B cell (primary cell): Measurements from ENCODE around the gene METAP2.

Source experiments
- EZH2 ChIP-seq: IDR thresholded peaks from 2 replicates; pipeline ENCODE4 v1.6.1; 2012; ENCODE audit warnings: borderline replicate concordance, low read depth, mild to moderate bottlenecking, moderate library complexity, low read length; ENCODE audit not compliant: insufficient read depth, poor library complexity, severe bottlenecking
- TF ChIP-seq, protein P1 (sequence below): fragments of 200-600 bp; IDR thresholded peaks from one replicate; pipeline ENCODE4 v1.8.0; 2022; ENCODE audit warnings: antibody characterized with exemption, mild to moderate bottlenecking

- no peak for TF ChIP-seq EZH2
- TF ChIP-seq, protein P1, sequence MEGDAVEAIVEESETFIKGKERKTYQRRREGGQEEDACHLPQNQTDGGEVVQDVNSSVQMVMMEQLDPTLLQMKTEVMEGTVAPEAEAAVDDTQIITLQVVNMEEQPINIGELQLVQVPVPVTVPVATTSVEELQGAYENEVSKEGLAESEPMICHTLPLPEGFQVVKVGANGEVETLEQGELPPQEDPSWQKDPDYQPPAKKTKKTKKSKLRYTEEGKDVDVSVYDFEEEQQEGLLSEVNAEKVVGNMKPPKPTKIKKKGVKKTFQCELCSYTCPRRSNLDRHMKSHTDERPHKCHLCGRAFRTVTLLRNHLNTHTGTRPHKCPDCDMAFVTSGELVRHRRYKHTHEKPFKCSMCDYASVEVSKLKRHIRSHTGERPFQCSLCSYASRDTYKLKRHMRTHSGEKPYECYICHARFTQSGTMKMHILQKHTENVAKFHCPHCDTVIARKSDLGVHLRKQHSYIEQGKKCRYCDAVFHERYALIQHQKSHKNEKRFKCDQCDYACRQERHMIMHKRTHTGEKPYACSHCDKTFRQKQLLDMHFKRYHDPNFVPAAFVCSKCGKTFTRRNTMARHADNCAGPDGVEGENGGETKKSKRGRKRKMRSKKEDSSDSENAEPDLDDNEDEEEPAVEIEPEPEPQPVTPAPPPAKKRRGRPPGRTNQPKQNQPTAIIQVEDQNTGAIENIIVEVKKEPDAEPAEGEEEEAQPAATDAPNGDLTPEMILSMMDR, result no peak
Observed at GRCh38 chr12:95473884-95474659, at the start of gene METAP2.
